ENCODE measurements around the gene TBC1D9B. TPM values are rescaled to one million over a fixed set of nuclear protein-coding genes. Genes with fewer than 3 reads are reported as not detected.

TBC1D9B gene
- total RNA-seq, 1 donor from 2014 or later = 31.1 TPM

GRCh38 chr5:179820127-179820482 is 87.6 kb downstream of the TBC1D9B start:
- Histone ChIP-seq H3K36me3 (peaks cover 33% of the 10 kb centered on the region), H3K4me3 (peak overlapping the region; percentile 91), H3K27me3 (ENCODE audit: low read depth) (no peaks in the 10 kb centered on the region), H3K9me3 (replicated peaks) (no peaks in the 10 kb centered on the region), H3K4me1 (peaks cover 84% of the 10 kb centered on the region), H3K27ac (replicated peaks) (peak overlapping the region; percentile 98)
- TF ChIP-seq, protein P1, sequence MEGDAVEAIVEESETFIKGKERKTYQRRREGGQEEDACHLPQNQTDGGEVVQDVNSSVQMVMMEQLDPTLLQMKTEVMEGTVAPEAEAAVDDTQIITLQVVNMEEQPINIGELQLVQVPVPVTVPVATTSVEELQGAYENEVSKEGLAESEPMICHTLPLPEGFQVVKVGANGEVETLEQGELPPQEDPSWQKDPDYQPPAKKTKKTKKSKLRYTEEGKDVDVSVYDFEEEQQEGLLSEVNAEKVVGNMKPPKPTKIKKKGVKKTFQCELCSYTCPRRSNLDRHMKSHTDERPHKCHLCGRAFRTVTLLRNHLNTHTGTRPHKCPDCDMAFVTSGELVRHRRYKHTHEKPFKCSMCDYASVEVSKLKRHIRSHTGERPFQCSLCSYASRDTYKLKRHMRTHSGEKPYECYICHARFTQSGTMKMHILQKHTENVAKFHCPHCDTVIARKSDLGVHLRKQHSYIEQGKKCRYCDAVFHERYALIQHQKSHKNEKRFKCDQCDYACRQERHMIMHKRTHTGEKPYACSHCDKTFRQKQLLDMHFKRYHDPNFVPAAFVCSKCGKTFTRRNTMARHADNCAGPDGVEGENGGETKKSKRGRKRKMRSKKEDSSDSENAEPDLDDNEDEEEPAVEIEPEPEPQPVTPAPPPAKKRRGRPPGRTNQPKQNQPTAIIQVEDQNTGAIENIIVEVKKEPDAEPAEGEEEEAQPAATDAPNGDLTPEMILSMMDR (IDR thresholded peaks at IDR 0.05; ENCODE audit: borderline replicate concordance) = no peak
- intact Hi-C loops (cut with micrococcal nuclease) = no loop called here
- DNase-seq = no peak

DNA sequence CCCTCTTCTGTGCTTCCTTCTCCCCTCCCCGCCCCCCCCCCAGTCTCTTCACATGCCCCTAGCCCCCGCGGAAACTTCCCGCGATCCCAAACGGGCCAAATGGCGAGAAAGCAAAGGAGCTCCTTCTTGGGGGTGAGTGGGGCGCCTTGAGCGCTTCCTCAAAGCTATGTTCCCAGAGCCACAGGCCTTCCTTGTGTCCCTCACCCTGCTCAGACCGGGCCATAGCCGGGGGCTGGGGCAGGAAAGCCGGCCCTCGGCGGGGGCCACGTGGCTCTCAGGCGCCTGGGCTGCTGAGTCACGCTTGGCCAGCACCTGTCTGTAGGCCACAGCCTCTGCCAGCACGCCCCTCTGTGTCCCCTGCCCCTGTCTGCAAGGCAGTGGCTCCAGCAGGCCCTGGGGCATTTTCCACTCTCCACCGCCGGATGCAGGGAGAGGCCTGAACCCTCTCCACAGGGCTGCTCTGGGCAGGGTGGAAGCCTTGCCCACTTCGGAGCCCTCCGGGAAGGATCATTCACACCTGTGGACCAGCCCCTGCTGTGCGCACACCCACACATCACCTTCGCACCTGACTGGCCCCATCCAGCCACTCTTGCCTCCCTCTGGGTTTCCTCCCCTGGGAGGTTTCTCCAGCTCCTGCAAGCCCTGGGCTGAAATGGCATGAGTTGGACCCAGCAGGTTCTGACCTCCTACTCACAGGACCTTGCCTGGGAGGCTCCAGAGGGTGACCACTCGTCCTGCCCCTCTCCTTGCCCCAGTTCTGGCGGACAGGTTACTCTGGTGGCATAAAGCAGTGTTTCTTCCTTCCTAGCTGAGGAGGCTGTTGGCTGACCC is 88.2 kb downstream of the TBC1D9B start:
- peak; percentile 61 for DNase-seq
- peaks cover 78% of the 10 kb centered on the region for H3K4me1 ChIP-seq

GRCh38 chr5:179818746-179819295 is 88.9 kb downstream of the TBC1D9B start:
- peaks cover 71% of the 10 kb centered on the region for H3K4me1 ChIP-seq
- intact Hi-C loops (cut with micrococcal nuclease) = no loop called here
- H3K27me3 ChIP-seq (ENCODE audit: low read depth) = no peaks in the 10 kb centered on the region
- H3K9me3 ChIP-seq (replicated peaks) = no peaks in the 10 kb centered on the region
- H3K36me3 ChIP-seq = peaks cover 21% of the 10 kb centered on the region
- peak overlapping the region; percentile 91 for H3K4me3 ChIP-seq
- peak overlapping the region; percentile 98 for H3K27ac ChIP-seq (replicated peaks)
- peak; percentile 95 for DNase-seq
- TF ChIP-seq, protein P1 (IDR thresholded peaks at IDR 0.05; ENCODE audit: borderline replicate concordance) = no peak

More for the DNA sequence above, 88.2 kb downstream of the TBC1D9B start:
- TF ChIP-seq, protein P1 (IDR thresholded peaks at IDR 0.05; ENCODE audit: borderline replicate concordance) = no peak
- peaks cover 27% of the 10 kb centered on the region for H3K36me3 ChIP-seq
- H3K27ac ChIP-seq (replicated peaks) = peak overlapping the region; percentile 98
- H3K27me3 ChIP-seq (ENCODE audit: low read depth) = no peaks in the 10 kb centered on the region
- H3K4me3 ChIP-seq = peak overlapping the region; percentile 91
- no peaks in the 10 kb centered on the region for H3K9me3 ChIP-seq (replicated peaks)
- intact Hi-C loops (cut with micrococcal nuclease) = no loop called here

DNA sequence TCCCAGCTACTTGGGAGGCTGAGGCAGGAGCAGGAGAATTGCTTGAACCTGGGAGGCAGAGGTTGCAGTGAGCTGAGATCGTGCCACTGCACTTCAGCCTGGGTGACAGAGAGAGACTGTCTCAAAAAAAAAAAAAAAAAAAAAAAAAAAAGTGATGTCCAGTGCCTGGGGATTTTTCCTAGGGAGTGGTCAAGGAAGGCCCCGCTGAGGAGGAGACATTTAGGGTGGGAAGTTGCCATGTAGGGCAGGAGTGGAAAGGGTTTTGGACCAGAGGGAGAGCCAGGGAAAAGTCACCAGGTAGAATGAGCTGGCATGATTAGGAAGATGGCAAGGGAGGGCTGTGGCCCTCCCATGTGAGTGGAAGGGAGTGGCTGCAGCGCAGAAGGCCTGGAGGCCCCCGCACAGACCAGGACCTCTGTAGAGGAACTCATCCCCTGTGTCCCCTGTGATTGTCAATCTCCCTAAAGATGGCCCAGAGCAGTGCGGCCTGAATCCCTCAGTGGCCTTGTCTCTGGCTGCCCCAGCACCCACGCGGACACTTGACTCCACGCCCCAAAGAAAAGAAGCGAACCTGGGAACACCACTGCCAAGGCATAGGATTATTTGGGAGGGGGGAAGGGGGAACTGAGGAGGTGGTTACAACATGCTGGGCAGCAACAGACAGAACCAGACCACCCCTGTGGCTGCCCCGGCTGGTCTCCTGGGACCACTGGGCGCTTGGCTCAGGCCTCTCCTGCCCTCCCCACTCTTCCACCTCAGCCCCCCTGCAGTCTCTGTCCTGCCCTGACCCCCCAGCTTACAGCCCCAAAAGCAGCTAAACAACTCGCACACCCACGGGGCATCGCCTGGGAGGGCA is 89.6 kb downstream of the TBC1D9B start:
- DNase-seq = no peak

DNA sequence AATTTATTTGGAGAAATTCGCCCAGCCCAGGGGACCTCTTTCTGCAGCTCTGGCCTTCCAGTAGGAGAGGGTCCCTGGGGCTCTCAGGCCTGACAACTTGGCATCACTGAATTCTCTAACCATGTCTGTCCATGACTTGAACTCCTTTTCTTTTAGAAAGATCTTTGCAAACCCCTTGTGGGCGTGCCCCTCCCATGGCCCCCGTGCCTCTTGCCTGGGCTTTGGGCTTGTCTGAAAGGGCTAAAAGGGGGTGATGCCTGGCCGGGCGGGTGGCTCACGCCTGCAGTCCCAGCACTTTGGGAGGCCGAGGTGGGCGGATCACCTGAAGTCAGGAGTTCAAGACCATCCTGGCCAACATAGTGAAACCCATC is 90.2 kb downstream of the TBC1D9B start:
- peak overlapping the region; percentile 98 for H3K27ac ChIP-seq (replicated peaks)
- intact Hi-C loops (cut with micrococcal nuclease) = no loop called here
- H3K4me1 ChIP-seq = peaks cover 58% of the 10 kb centered on the region
- no peaks in the 10 kb centered on the region for H3K9me3 ChIP-seq (replicated peaks)
- TF ChIP-seq, protein P1 (IDR thresholded peaks at IDR 0.05; ENCODE audit: borderline replicate concordance) = no peak
- no peaks in the 10 kb centered on the region for H3K27me3 ChIP-seq (ENCODE audit: low read depth)
- peaks cover 9% of the 10 kb centered on the region for H3K36me3 ChIP-seq
- DNase-seq = no peak
- H3K4me3 ChIP-seq = peak overlapping the region; percentile 72

More for the DNA sequence above, 89.6 kb downstream of the TBC1D9B start:
- Histone ChIP-seq H3K27me3 (ENCODE audit: low read depth) (no peaks in the 10 kb centered on the region), H3K36me3 (peaks cover 14% of the 10 kb centered on the region), H3K9me3 (replicated peaks) (no peaks in the 10 kb centered on the region), H3K27ac (replicated peaks) (peak overlapping the region; percentile 98), H3K4me1 (peaks cover 64% of the 10 kb centered on the region), H3K4me3 (peak overlapping the region; percentile 91)
- intact Hi-C loops (cut with micrococcal nuclease) = no loop called here
- TF ChIP-seq, protein P1 (IDR thresholded peaks at IDR 0.05; ENCODE audit: borderline replicate concordance) = no peak
